GM19467 (cell line): Measurements from ENCODE around the gene BARHL1.
"Not testable (repeated sequence)": the region's sequence is repeated elsewhere in the genome, so short reads cannot be mapped to it uniquely, and the experiment has no call there.

Experiments
- ATAC-seq: cut with Tn5 transposase; IDR thresholded peaks from one replicate; pipeline ENCODE4 v1.9.1; 2021; ENCODE audit warnings: mild to moderate bottlenecking, moderate library complexity; ENCODE audit not compliant: unreplicated experiment

The BARHL1 gene

GRCh38 chr9:132556235-132556634 lies 26.2 kb upstream of the BARHL1 start:
- no peak for ATAC-seq

- ATAC-seq, result no peak
These were observed 25.7 kb upstream of the BARHL1 start for GRCh38 chr9:132556714-132557113.

GRCh38 chr9:132557159-132557558 lies 25.2 kb upstream of the BARHL1 start:
- no peak for ATAC-seq

GRCh38 chr9:132559711-132560110 lies 22.7 kb upstream of the BARHL1 start:
- ATAC-seq, result no peak

- no peak for ATAC-seq
These were observed 21.7 kb upstream of the BARHL1 start for GRCh38 chr9:132560616-132561202.

- ATAC-seq, result no peak
These were observed 20.2 kb upstream of the BARHL1 start for GRCh38 chr9:132562306-132562573.

GRCh38 chr9:132564526-132564925 lies 17.9 kb upstream of the BARHL1 start:
- no peak for ATAC-seq

- ATAC-seq, result not testable (repeated sequence)
These were observed 13.6 kb upstream of the BARHL1 start for GRCh38 chr9:132568787-132569186.

GRCh38 chr9:132571806-132572600 lies 10.4 kb upstream of the BARHL1 start:
- ATAC-seq, result no peak

GRCh38 chr9:132572921-132573320 lies 9.5 kb upstream of the BARHL1 start:
- ATAC-seq, result no peak

GRCh38 chr9:132575005-132575609 lies 7.3 kb upstream of the BARHL1 start:
- no peak for ATAC-seq

- no peak for ATAC-seq
These were observed 6.6 kb upstream of the BARHL1 start for GRCh38 chr9:132575811-132576210.

GRCh38 chr9:132577119-132577518 lies 5.3 kb upstream of the BARHL1 start:
- ATAC-seq, result no peak

GRCh38 chr9:132578367-132578932 lies 4.0 kb upstream of the BARHL1 start:
- ATAC-seq, result no peak

- no peak for ATAC-seq
These were observed 3.0 kb upstream of the BARHL1 start for GRCh38 chr9:132579427-132579798.

GRCh38 chr9:132582786-132583583 lies 579 bp downstream of the BARHL1 start:
- ATAC-seq, result no peak

- ATAC-seq, result no peak
These were observed 1.3 kb downstream of the BARHL1 start for GRCh38 chr9:132583584-132584304.

- no peak for ATAC-seq
These were observed 2.5 kb downstream of the BARHL1 start for GRCh38 chr9:132584601-132585560.

GRCh38 chr9:132585954-132586829 lies 3.8 kb downstream of the BARHL1 start:
- no peak for ATAC-seq
